IMR-90 (cell line): Measurements from ENCODE around the gene GPER1. TPM values are rescaled to one million over a fixed set of nuclear protein-coding genes. Genes with fewer than 3 reads are reported as not detected.

Source experiments
- ATAC-seq: fragments of 200-7000 bp; cut with Tn5 transposase; 2 replicates; pipeline ENCODE4 v1.9.1; 2020; ENCODE audit warnings: low read depth, mild to moderate bottlenecking, moderate library complexity
- BruUV-seq: library from RNA; stranded (reverse); fragments of 400-500 nt; replicated peaks from 2 replicates; lab custom pipeline; 2021; lab: Mats Ljungman, UMichigan
- CTCF ChIA-PET: fragments of 300-600 bp; formaldehyde crosslinking; extraction: SDS; loops from one replicate; lab custom pipeline; 2021; ENCODE audit warnings: antibody characterized with exemption; lab: Yijun Ruan, JAX
- POLR2A ChIA-PET: fragments of 300-600 bp; sonication (Branson Sonifier 250); formaldehyde crosslinking; loops from one replicate; lab custom pipeline; 2022; ENCODE audit warnings: antibody characterized with exemption; ENCODE audit not compliant: unreplicated experiment; lab: Charles Lee
- DNase-seq: peaks from one replicate; pipeline ENCODE4 v3.0.0; 2013
- H2AFZ ChIP-seq: replicated peaks from 2 replicates; pipeline ENCODE3; 2013; ENCODE audit warnings: low read length, mild to moderate bottlenecking; ENCODE audit not compliant: poor library complexity
- H2AK5ac ChIP-seq: 2 replicates; pipeline ENCODE4 v1.6.1; 2013; ENCODE audit warnings: low read depth, low read length, inconsistent platforms
- H2AK9ac ChIP-seq: replicated peaks from 2 replicates; pipeline ENCODE3; 2013; ENCODE audit warnings: mild to moderate bottlenecking, low read depth, low read length, moderate library complexity; ENCODE audit not compliant: poor library complexity
- H2BK120ac ChIP-seq: 2 replicates; pipeline ENCODE4 v1.6.1; 2013; ENCODE audit warnings: low read depth, low read length, inconsistent platforms
- H2BK15ac ChIP-seq: 3 replicates; pipeline ENCODE4 v1.6.1; 2013; ENCODE audit warnings: low read depth, low read length, inconsistent platforms
- H2BK20ac ChIP-seq: 2 replicates; pipeline ENCODE4 v1.6.1; 2013; ENCODE audit warnings: low read depth, mild to moderate bottlenecking, inconsistent platforms, low read length, moderate library complexity
- H2BK5ac ChIP-seq: 2 replicates; pipeline ENCODE4 v1.6.1; 2013; ENCODE audit warnings: mild to moderate bottlenecking, low read depth, low read length, inconsistent platforms; ENCODE audit not compliant: poor library complexity, severe bottlenecking
- H3K14ac ChIP-seq: replicated peaks from 2 replicates; pipeline ENCODE4 v1.6.1; 2013; ENCODE audit warnings: low read depth, low read length, inconsistent platforms
- H3K18ac ChIP-seq: 2 replicates; pipeline ENCODE4 v1.6.1; 2013; ENCODE audit warnings: low read depth, low read length, control low read depth
- H3K23ac ChIP-seq: 2 replicates; pipeline ENCODE4 v1.6.1; 2013; ENCODE audit warnings: low read depth, low read length, inconsistent platforms
- H3K27ac ChIP-seq: 2 replicates; pipeline ENCODE4 v1.5.1; 2013; ENCODE audit warnings: mild to moderate bottlenecking, control low read depth, low read length; ENCODE audit not compliant: insufficient read depth
- H3K27me3 ChIP-seq: 2 replicates; pipeline ENCODE4 v1.6.1; 2013; ENCODE audit warnings: low read length; ENCODE audit not compliant: control insufficient read depth, insufficient read depth
- H3K36me3 ChIP-seq: 2 replicates; pipeline ENCODE4 v1.6.1; 2013; ENCODE audit warnings: low read length, mixed read lengths; ENCODE audit not compliant: control insufficient read depth, insufficient read depth
- H3K4ac ChIP-seq: 2 replicates; pipeline ENCODE4 v1.6.1; 2013; ENCODE audit warnings: low read depth, low read length, inconsistent platforms
- H3K4me1 ChIP-seq: 2 replicates; pipeline ENCODE4 v1.6.1; 2013; ENCODE audit warnings: low read length, mixed read lengths; ENCODE audit not compliant: control insufficient read depth, insufficient read depth
- H3K4me2 ChIP-seq: 2 replicates; pipeline ENCODE4 v1.6.1; 2013; ENCODE audit warnings: low read depth, mild to moderate bottlenecking, control low read depth, low read length, moderate library complexity
- H3K4me3 ChIP-seq: 2 replicates; pipeline ENCODE4 v1.5.1; 2013; ENCODE audit warnings: low read depth, mild to moderate bottlenecking, control low read depth, low read length, moderate library complexity; ENCODE audit not compliant: insufficient read depth
- H3K56ac ChIP-seq: 2 replicates; pipeline ENCODE4 v1.6.1; 2013; ENCODE audit warnings: low read length, inconsistent platforms; ENCODE audit not compliant: insufficient read depth; ENCODE audit errors: extremely low read depth
- H3K79me1 ChIP-seq, 2 experiments: 2 replicates each; pipeline ENCODE4 v1.6.1; 2013; ENCODE audit warnings: low read length in 2 of 2, inconsistent platforms in 1 of 2, low read depth in 1 of 2
- H3K9ac ChIP-seq: 2 replicates; pipeline ENCODE4 v1.6.1; 2013; ENCODE audit warnings: low read depth, low read length, control low read depth
- H3K9me1 ChIP-seq: 2 replicates; pipeline ENCODE4 v1.6.1; 2013; ENCODE audit warnings: low read length, inconsistent platforms; ENCODE audit not compliant: insufficient read depth
- H3K9me3 ChIP-seq: 2 replicates; pipeline ENCODE4 v1.6.1; 2013; ENCODE audit warnings: low read length; ENCODE audit not compliant: control insufficient read depth, insufficient read depth
- H4K20me1 ChIP-seq: 2 replicates; pipeline ENCODE4 v1.6.1; 2013; ENCODE audit warnings: low read length, inconsistent platforms; ENCODE audit not compliant: insufficient read depth
- H4K5ac ChIP-seq: 2 replicates; pipeline ENCODE4 v1.6.1; 2013; ENCODE audit warnings: mild to moderate bottlenecking, low read depth, low read length, control low read depth
- H4K8ac ChIP-seq, 2 experiments: 2 replicates each; pipeline ENCODE4 v1.6.1; 2013; ENCODE audit warnings: low read depth in 2 of 2, low read length in 2 of 2, control low read depth in 1 of 2, inconsistent platforms in 1 of 2
- H4K91ac ChIP-seq: 2 replicates; pipeline ENCODE4 v1.6.1; 2013; ENCODE audit warnings: low read depth, low read length, inconsistent platforms; ENCODE audit not compliant: insufficient read depth
- CHD1 ChIP-seq: IDR thresholded peaks from 2 replicates; pipeline ENCODE4 v1.6.1; 2012; ENCODE audit warnings: low read depth, low read length, improper control_type of control experiment
- POLR2A ChIP-seq: IDR thresholded peaks from 2 replicates; pipeline ENCODE4 v1.6.1; 2012; ENCODE audit warnings: mild to moderate bottlenecking, low read depth, low read length
- RCOR1 ChIP-seq: IDR thresholded peaks from 2 replicates; pipeline ENCODE4 v1.6.1; 2012; ENCODE audit warnings: mild to moderate bottlenecking, low read length, improper control_type of control experiment; ENCODE audit not compliant: insufficient replicate concordance
- WGBS, 2 experiments: methylation state at CpG; one replicate each; pipeline versions ENCODE4 v1.1.5 to v1.1.7; 2013; ENCODE audit warnings: missing lambda C conversion rate in 2 of 2; ENCODE audit not compliant: insufficient read length in 1 of 2; ENCODE audit errors: extremely low coverage in 2 of 2; 5-methylcytosine and 5-hydroxymethylcytosine counted together
- dilution Hi-C: fragments of 300-500 bp; cut with HindIII; formaldehyde crosslinking; loops from one replicate; pipeline ENCODE4 v1.14.3; 2018; ENCODE audit warnings: low sequenced_read_pairs; ENCODE audit not compliant: unreplicated experiment
- in situ Hi-C: fragments of 300-500 bp; cut with MboI; formaldehyde crosslinking; loops from 3 replicates; pipeline ENCODE4 v1.14.3; 2019; ENCODE audit warnings: low sequenced_read_pairs, inconsistent platforms, mixed read lengths
- intact Hi-C: fragments of 100-400 bp; cut with micrococcal nuclease; formaldehyde crosslinking; loops from 2 replicates; pipeline ENCODE4 v1.10.0; 2022
- polyA plus RNA-seq, 3 experiments: library from polyadenylated mRNA; depleted of rRNA; stranded (reverse); fragments of >200 nt; gene quantifications; 2 replicates each; pipeline ENCODE4 v1.2.3, GENCODE V29; 2012; ENCODE audit warnings: low replicate concordance in 1 of 3
- total RNA-seq: library from RNA; depleted of rRNA; stranded (reverse); fragments of >200 nt; gene quantifications from 2 replicates; pipeline ENCODE4 v1.2.3, GENCODE V29; 2012

The GPER1 gene
- total and polyA plus RNA-seq, 2 of the 4 experiments (the other 2 are of a cell fraction): 2.0 to 5.8 TPM

DNA sequence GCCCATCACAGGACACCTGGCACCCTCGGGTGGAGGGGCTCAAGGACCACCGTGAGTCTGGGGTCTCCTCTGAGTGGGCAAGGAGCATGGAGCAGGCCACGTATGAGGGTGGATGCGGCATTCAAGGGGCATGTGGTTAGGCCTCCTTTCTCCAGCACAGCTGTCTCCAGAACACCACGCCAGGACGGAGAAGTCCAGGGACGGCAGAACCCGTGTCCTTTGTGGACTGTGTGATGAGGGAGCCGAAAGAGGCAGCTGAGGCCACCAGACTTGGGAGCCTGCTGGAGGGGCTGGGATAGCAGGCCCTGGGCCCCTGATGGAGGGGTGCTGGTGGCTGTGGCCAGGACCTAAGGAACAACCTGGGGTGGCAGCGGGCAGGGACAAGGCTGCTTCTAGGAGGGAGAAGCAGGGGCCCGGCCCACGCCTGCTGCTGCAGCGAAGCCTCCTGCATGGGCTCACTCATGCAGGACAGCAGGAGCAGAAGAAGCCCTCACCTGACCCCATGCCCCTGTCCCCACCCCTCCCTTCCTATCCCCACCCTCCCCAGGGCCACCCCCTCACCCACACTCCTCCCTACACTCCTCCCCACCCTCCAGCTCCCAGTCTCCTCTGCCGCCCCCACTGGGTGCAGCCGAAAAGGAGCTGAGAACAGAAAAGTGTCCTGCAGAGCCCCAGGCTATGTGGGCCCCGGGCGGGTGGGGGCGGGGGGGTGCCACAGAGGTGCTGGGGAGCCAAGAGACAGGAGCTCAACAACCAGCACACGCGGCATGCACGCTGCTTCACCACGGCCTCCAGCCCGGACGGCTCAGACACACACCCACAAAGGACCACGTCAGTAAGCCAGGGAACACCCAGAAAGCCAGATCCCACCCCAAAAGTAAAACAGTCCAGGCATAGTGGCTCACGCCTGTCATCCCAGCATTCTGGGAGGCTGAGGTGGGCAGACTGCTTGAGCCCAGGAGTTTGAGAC is 42.4 kb downstream of the GPER1 start (continued):
- no peak for TF ChIP-seq CHD1

DNA sequence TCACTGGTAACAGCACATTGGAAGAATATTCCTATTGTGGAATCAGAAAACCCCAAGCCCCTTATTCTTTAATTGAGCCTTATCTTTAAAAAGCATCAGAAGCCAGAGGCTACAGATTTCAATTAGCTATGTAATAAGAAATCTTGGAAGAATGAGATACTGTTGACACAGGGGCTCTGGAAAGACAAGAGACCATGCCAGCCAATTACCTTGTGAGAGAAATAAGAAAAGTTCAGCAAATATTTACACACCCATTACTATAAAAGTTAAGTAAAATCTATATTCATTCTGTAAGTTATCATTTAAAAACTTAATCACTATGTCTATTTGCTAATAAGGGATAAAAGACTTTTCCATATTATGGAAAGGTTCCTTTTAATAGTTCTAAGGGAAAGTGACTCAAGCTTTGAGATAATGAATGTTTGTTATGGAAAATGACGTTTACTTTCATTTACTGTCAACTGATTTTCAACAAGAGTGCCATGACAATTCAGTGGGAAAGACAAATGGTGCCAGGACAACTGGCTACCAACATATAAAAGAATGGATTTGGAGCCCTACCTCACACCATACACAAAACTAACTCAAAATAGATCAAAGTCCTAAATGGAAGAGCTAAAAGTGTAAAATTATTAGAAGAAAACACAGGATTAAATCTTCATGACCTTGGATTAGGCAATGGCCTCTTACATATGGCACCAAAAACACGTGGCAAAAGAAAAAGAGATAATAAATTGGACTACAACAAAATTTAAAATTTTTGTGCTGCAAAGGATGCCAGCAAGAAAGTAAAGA is 43.8 kb downstream of the GPER1 start:
- Histone ChIP-seq H3K79me1 (peaks cover 10 to 15% of the 10 kb centered on the region in 2 experiments), H4K91ac (no peak overlapping the region), H2BK20ac (no peak overlapping the region), H4K5ac (no peak overlapping the region), H4K8ac (no peak overlapping the region), H4K20me1 (no peaks in the 10 kb centered on the region; the same call in 1 of the 2 replicates), H3K4ac (no peak overlapping the region), H3K23ac (no peak overlapping the region), H2AK5ac (no peak overlapping the region), H3K56ac (no peak overlapping the region), H3K9me3 (no peaks in the 10 kb centered on the region), H3K4me2 (no peak overlapping the region), H2BK15ac (no peak overlapping the region), H3K36me3 (no peaks in the 10 kb centered on the region; the same call in 1 of the 2 replicates), H2BK120ac (no peak overlapping the region), H3K4me1 (peaks cover under 1% of the 10 kb centered on the region; the same call in 1 of the 2 replicates), H2BK5ac (no peak overlapping the region), H3K9me1 (peaks cover 5% of the 10 kb centered on the region), H3K18ac (no peak overlapping the region), H2AFZ (no peak overlapping the region), H2AK9ac (no peak overlapping the region), H3K9ac (no peak overlapping the region), H3K27ac (no peak overlapping the region), H3K4me3 (no peak overlapping the region), H3K14ac (no peak overlapping the region), H3K27me3 (no peaks in the 10 kb centered on the region)
- no CpG with 5 or more reads among the region's 2 CpGs for WGBS, 2 experiments
- DNase-seq: no peak
- TF ChIP-seq RCOR1 (no peak), POLR2A (no peak)
- no TSS peak for BruUV-seq
- POLR2A ChIA-PET: no interaction called here
- no peak for ATAC-seq
- intact Hi-C loops: no loop called here
- in situ Hi-C loops: no loop called here
- dilution Hi-C loops: no loop called here
- CTCF ChIA-PET: interaction anchor here (0.6 kb wide), 1 partner anchor 266 kb away, joined by 3 read pairs; no protein-coding TSS in a partner anchor
